Left ventricle myocardium inferior (tissue), 1 donor: ENCODE data around the gene CPA5. TPM values are rescaled to one million over a fixed set of nuclear protein-coding genes. Genes with fewer than 3 reads are reported as not detected.

Experiments used
- DNase-seq: peaks from one replicate; pipeline ENCODE4 v3.0.0-alpha.2; 2020
- H3K27ac ChIP-seq: fragments of 200-600 bp; replicated peaks from 2 replicates; pipeline ENCODE4 v1.8.0; 2021
- H3K27me3 ChIP-seq: fragments of 200-600 bp; 2 replicates; pipeline ENCODE4 v1.8.0; 2021; ENCODE audit warnings: low read depth
- H3K36me3 ChIP-seq: fragments of 200-600 bp; 2 replicates; pipeline ENCODE4 v1.8.0; 2021
- H3K4me1 ChIP-seq: fragments of 200-600 bp; 2 replicates; pipeline ENCODE4 v1.8.0; 2021
- H3K4me3 ChIP-seq: fragments of 200-600 bp; 2 replicates; pipeline ENCODE4 v1.8.0; 2021; ENCODE audit warnings: mild to moderate bottlenecking, moderate library complexity
- H3K9me3 ChIP-seq: fragments of 200-600 bp; replicated peaks from 2 replicates; pipeline ENCODE4 v1.8.0; 2021
- intact Hi-C: fragments of 100-400 bp; cut with micrococcal nuclease; formaldehyde crosslinking; loops from one replicate; pipeline ENCODE4 v1.11.0; 2022
- total RNA-seq: library from RNA; stranded (reverse); fragmentation: NEBNext Ultra II Directional; extraction: Animal tissue kit (Norgen Biotek cat#: 25700); gene quantifications from one replicate; pipeline ENCODE4 v1.2.1, GENCODE V29; 2021
- TF ChIP-seq, protein P1 (sequence below): fragments of 200-600 bp; IDR thresholded peaks from 2 replicates; pipeline ENCODE4 v1.8.0; 2021; ENCODE audit warnings: antibody characterized with exemption, mild to moderate bottlenecking, borderline replicate concordance
- donor health status: DM: no; HTN: yes; CAD: no; lungs with severe emphysema.

The CPA5 gene
- total RNA-seq, 1 donor from 2014 or later: not detected

- H3K4me1 ChIP-seq: peaks cover 16% of the 10 kb centered on the region
- DNase-seq: no peak
- H3K4me3 ChIP-seq: no peak overlapping the region
- no peaks in the 10 kb centered on the region for H3K36me3 ChIP-seq
- intact Hi-C loops: no loop called here
- H3K9me3 ChIP-seq: peaks cover 25% of the 10 kb centered on the region
- TF ChIP-seq, protein P1, sequence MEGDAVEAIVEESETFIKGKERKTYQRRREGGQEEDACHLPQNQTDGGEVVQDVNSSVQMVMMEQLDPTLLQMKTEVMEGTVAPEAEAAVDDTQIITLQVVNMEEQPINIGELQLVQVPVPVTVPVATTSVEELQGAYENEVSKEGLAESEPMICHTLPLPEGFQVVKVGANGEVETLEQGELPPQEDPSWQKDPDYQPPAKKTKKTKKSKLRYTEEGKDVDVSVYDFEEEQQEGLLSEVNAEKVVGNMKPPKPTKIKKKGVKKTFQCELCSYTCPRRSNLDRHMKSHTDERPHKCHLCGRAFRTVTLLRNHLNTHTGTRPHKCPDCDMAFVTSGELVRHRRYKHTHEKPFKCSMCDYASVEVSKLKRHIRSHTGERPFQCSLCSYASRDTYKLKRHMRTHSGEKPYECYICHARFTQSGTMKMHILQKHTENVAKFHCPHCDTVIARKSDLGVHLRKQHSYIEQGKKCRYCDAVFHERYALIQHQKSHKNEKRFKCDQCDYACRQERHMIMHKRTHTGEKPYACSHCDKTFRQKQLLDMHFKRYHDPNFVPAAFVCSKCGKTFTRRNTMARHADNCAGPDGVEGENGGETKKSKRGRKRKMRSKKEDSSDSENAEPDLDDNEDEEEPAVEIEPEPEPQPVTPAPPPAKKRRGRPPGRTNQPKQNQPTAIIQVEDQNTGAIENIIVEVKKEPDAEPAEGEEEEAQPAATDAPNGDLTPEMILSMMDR: no peak
- H3K27me3 ChIP-seq: no peaks in the 10 kb centered on the region
- no peak overlapping the region for H3K27ac ChIP-seq
Observed at GRCh38 chr7:130360518-130360917, 15.9 kb downstream of the CPA5 start.

- H3K4me3 ChIP-seq: no peak overlapping the region
- TF ChIP-seq, protein P1: no peak
- peaks cover 25% of the 10 kb centered on the region for H3K9me3 ChIP-seq
- intact Hi-C loops: no loop called here
- DNase-seq: no peak
- H3K4me1 ChIP-seq: peaks cover 5% of the 10 kb centered on the region
- no peaks in the 10 kb centered on the region for H3K27me3 ChIP-seq
- H3K36me3 ChIP-seq: no peaks in the 10 kb centered on the region
- no peak overlapping the region for H3K27ac ChIP-seq
Observed at GRCh38 chr7:130361681-130362080, 17.1 kb downstream of the CPA5 start.

DNA sequence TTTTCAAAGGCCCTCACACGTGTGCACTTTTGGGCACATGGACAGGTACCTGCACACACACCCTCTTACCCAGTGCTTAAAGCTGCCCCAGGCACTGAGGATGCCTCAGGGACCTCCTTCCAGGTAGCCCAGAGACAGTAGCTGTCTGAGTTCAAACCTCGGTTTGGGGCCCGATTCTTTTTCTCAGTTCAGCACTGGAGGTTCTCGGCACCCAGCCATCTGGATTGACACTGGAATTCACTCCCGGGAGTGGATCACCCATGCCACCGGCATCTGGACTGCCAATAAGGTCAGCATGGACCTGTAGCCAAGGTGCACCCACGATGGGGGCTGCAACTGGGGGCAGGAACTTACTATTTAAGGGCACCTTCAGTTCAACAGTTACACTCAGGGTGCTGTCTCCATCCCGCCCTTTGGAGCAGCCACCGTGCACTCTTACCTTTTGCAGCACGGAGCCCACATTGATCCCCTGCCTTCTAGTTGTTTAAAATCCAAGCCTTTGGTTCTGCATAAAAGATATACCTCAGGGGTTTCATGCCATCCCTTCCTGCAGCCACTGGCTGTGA, 17.7 kb downstream of the CPA5 start:
- H3K4me1 ChIP-seq: no peaks in the 10 kb centered on the region

GRCh38 chr7:130363026-130363847, 18.6 kb downstream of the CPA5 start:
- no peaks in the 10 kb centered on the region for H3K4me1 ChIP-seq
- peaks cover 25% of the 10 kb centered on the region for H3K9me3 ChIP-seq
- intact Hi-C loops: no loop called here
- H3K27me3 ChIP-seq: no peaks in the 10 kb centered on the region
- H3K27ac ChIP-seq: no peak overlapping the region
- no peaks in the 10 kb centered on the region for H3K36me3 ChIP-seq
- no peak for DNase-seq
- TF ChIP-seq, protein P1: no peak
- H3K4me3 ChIP-seq: no peak overlapping the region

More for the DNA sequence above, 17.7 kb downstream of the CPA5 start:
- TF ChIP-seq, protein P1: no peak
- H3K36me3 ChIP-seq: no peaks in the 10 kb centered on the region
- intact Hi-C loops: no loop called here
- no peak for DNase-seq
- H3K4me3 ChIP-seq: no peak overlapping the region
- H3K27ac ChIP-seq: no peak overlapping the region
- H3K9me3 ChIP-seq: peaks cover 25% of the 10 kb centered on the region
- H3K27me3 ChIP-seq: no peaks in the 10 kb centered on the region

DNA sequence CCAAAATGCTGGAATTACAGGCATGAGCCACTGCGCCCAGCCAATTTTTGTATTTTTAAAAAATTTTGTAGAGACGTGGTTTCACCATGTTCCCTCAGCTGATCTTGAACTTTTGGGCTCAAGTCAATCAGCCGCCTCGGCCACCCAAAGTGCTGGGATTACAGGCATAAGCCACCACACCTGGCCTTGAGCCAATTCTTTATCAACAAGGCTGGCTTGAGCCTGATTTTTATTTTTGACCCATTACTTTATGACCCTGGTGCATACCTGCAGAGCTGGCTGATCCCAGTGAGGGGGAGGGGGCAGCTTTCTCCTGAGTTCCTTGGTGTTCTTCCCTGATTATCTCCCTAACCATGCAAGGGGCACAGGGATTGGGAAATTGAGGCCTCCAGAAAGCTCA, 19.8 kb downstream of the CPA5 start:
- Histone ChIP-seq H3K27me3 (no peaks in the 10 kb centered on the region), H3K9me3 (peaks cover 16% of the 10 kb centered on the region), H3K4me1 (peaks cover 5% of the 10 kb centered on the region), H3K4me3 (no peak overlapping the region), H3K36me3 (no peaks in the 10 kb centered on the region), H3K27ac (no peak overlapping the region)
- intact Hi-C loops: no loop called here
- TF ChIP-seq, protein P1: no peak
- no peak for DNase-seq
